BJ (cell line): Measurements from ENCODE around the gene ASXL2. TPM values are rescaled to one million over a fixed set of nuclear protein-coding genes. Genes with fewer than 3 reads are reported as not detected.

Experiments used
- CTCF ChIA-PET: fragments of 350-600 bp; formaldehyde crosslinking; extraction: SDS; loops from one replicate; lab custom pipeline; 2021; ENCODE audit warnings: antibody characterized with exemption, inconsistent platforms; lab: Yijun Ruan, JAX
- POLR2A ChIA-PET: fragments of 300-600 bp; sonication (Branson Sonifier 250); formaldehyde crosslinking; extraction: SDS; loops from one replicate; lab custom pipeline; 2021; ENCODE audit warnings: antibody characterized with exemption; lab: Charles Lee
- DNase-seq: peaks from one replicate; pipeline ENCODE4 v3.0.0-alpha.2; 2011; ENCODE audit warnings: low read depth
- H3K27me3 ChIP-seq: 2 replicates; pipeline ENCODE4 v1.6.0; 2011; ENCODE audit warnings: low read length; ENCODE audit not compliant: control insufficient read depth, insufficient read depth
- H3K36me3 ChIP-seq: 2 replicates; pipeline ENCODE4 v1.5.1; 2011; ENCODE audit warnings: low read length; ENCODE audit not compliant: control insufficient read depth, insufficient read depth
- H3K4me3 ChIP-seq: 2 replicates; pipeline ENCODE4 v1.5.1; 2011; ENCODE audit warnings: low read depth, mild to moderate bottlenecking, control low read depth, low read length
- CTCF ChIP-seq: IDR thresholded peaks from 2 replicates; pipeline ENCODE4 v1.5.1; 2011; ENCODE audit warnings: low read depth, mild to moderate bottlenecking, control low read depth, inconsistent platforms, low read length, moderate library complexity; ENCODE audit not compliant: insufficient read depth
- polyA plus RNA-seq: library from polyadenylated mRNA; depleted of rRNA; stranded (reverse); fragments of >200 nt; gene quantifications from 2 replicates; pipeline ENCODE4 v1.2.3, GENCODE V29; 2011

The ASXL2 gene
- polyA plus RNA-seq, 1 experiment, result 11.9 TPM

GRCh38 chr2:25744055-25744454 is 134.2 kb downstream of the ASXL2 start:
- Histone ChIP-seq H3K36me3 (peaks cover 11% of the 10 kb centered on the region), H3K27me3 (no peaks in the 10 kb centered on the region), H3K4me3 (no peak overlapping the region)
- TF ChIP-seq CTCF, result no peak
- DNase-seq, result no peak
- ChIA-PET POLR2A (no interaction called here), CTCF (no interaction called here)

GRCh38 chr2:25743132-25743830 is 135.0 kb downstream of the ASXL2 start:
- no peak for DNase-seq
- no peaks in the 10 kb centered on the region for H3K27me3 ChIP-seq
- H3K4me3 ChIP-seq, result no peak overlapping the region
- H3K36me3 ChIP-seq, result peaks cover 11% of the 10 kb centered on the region
- ChIA-PET POLR2A (no interaction called here), CTCF (interaction anchor here (1.2 kb wide), 1 partner anchor 48 kb away, joined by 3 read pairs; no protein-coding TSS in a partner anchor)
- no peak for TF ChIP-seq CTCF

GRCh38 chr2:25742501-25742900 is 135.8 kb downstream of the ASXL2 start:
- ChIA-PET CTCF (interaction anchor here (0.6 to 1.4 kb wide), 3 partner anchors 8 to 47 kb away, joined by 3 to 4 read pairs (median 3); no protein-coding TSS in a partner anchor), POLR2A (no interaction called here)
- H3K27me3 ChIP-seq, result no peaks in the 10 kb centered on the region
- TF ChIP-seq CTCF, result no peak
- H3K4me3 ChIP-seq, result no peak overlapping the region
- H3K36me3 ChIP-seq, result peaks cover 11% of the 10 kb centered on the region
- DNase-seq, result no peak

- POLR2A ChIA-PET, result interaction anchor here (0.5 kb wide), 1 partner anchor 94 kb away, joined by 5 read pairs; no protein-coding TSS in a partner anchor
- CTCF ChIA-PET, result no interaction called here
- Histone ChIP-seq H3K4me3 (no peak overlapping the region), H3K36me3 (peaks cover 11% of the 10 kb centered on the region), H3K27me3 (no peaks in the 10 kb centered on the region)
- no peak for DNase-seq
- no peak for TF ChIP-seq CTCF
Observed at GRCh38 chr2:25740810-25741381, 137.4 kb downstream of the ASXL2 start.
